Activated naive CD4-positive, alpha-beta T cell treated with anti-CD3 and anti-CD28 coated beads, Interleukin-2, amount 50 U/mL, for 72 hours (primary cell): Measurements from ENCODE around the gene MRTFB. TPM values are rescaled to one million over a fixed set of nuclear protein-coding genes. Genes with fewer than 3 reads are reported as not detected.

Experiments
- ATAC-seq, 2 donors: fragments of 150-1000 bp; cut with Tn5 transposase; 2 replicates each; pipeline ENCODE4 v1.10.0; 2021; ENCODE audit warnings: mild to moderate bottlenecking in 2 of 2, moderate library complexity in 2 of 2
- DNase-seq, 2 donors: peaks; one replicate each; pipeline ENCODE4 v3.0.0; 2021 to 2022; ENCODE audit warnings: low spot score in 2 of 2
- H3K27ac Mint-ChIP-seq, 2 donors: one replicate each; pipeline ENCODE4 v1.8.0; 2022; ENCODE audit warnings: mild to moderate bottlenecking in 2 of 2, mixed read lengths in 2 of 2
- H3K36me3 Mint-ChIP-seq, 2 donors: one replicate each; pipeline ENCODE4 v1.8.0; 2022; ENCODE audit warnings: mixed read lengths in 2 of 2
- H3K9me3 Mint-ChIP-seq, 2 donors: one replicate each; pipeline ENCODE4 v1.8.0; 2022; ENCODE audit warnings: mixed read lengths in 2 of 2
- total RNA-seq, 2 donors: library from RNA; stranded (reverse); gene quantifications; one replicate each; pipeline ENCODE4 v1.2.3, GENCODE V29; 2022

Gene MRTFB
- total RNA-seq, 2 donors from 2014 or later: 14.6 to 18.6 TPM

GRCh38 chr16:14211856-14212543 lies 140.9 kb downstream of the MRTFB start:
- ATAC-seq (no peak), DNase-seq (no peak)
- Mint-ChIP-seq H3K9me3 (no peaks in the 10 kb centered on the region), H3K27ac (no peak overlapping the region), H3K36me3 (peaks cover 0 to 6% of the 10 kb centered on the region in 2 donors)

DNA sequence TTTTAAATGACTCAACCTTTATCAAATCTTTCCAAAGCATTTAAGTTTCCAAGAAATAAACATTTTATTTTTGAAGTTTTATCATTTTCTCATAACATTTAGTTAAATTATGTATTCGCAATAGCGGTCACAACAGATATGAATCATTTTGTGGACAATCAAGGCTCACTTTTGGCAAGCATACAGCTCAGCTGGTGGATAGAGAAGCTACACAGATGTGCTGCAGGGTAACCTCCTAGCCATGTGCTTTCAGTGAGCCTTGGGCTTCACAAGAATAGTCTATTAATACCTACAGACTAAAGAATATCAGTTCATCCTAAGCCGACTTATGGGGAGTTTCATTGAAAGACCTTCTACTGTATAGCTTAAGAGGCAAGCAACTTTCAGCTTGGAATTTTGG lies 144.8 kb downstream of the MRTFB start:
- H3K36me3 Mint-ChIP-seq: peaks cover 0 to 6% of the 10 kb centered on the region in 2 donors
- ATAC-seq: no peak
- H3K27ac Mint-ChIP-seq: no peak overlapping the region
- H3K9me3 Mint-ChIP-seq: no peaks in the 10 kb centered on the region
- DNase-seq: no peak

- H3K36me3 Mint-ChIP-seq: peaks cover 8 to 11% of the 10 kb centered on the region in 2 donors
- ATAC-seq: no peak
Measured at GRCh38 chr16:14219983-14220382, 148.9 kb downstream of the MRTFB start.

DNA sequence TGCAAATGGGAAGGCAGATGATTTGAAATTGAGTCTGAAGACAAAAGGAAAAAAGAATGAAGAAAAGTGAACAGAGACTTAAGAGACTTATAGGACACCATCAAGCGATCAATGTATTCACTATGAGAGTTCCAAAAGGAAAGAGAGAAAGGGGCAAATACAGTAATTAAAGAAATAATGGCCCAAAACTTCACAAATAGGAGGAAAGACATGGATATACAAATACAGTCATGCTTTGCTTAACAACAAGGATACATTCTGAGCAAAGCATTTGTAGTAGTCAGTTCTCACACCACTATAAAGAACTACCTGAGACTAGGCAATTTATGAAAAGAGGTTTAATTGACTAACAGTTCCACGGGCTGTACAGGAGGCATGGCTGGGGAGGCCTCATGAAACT lies 152.5 kb downstream of the MRTFB start:
- ATAC-seq (no peak), DNase-seq (no peak)
- Mint-ChIP-seq H3K36me3 (peaks cover 11 to 15% of the 10 kb centered on the region in 2 donors), H3K27ac (no peak overlapping the region), H3K9me3 (peaks cover 0 to 10% of the 10 kb centered on the region in 2 donors)

More at GRCh38 chr16:14219983-14220382, 148.9 kb downstream of the MRTFB start:
- no peak for DNase-seq
- Mint-ChIP-seq H3K9me3 (peaks cover 0 to 6% of the 10 kb centered on the region in 2 donors), H3K27ac (no peak overlapping the region)

GRCh38 chr16:14225457-14225856 lies 154.3 kb downstream of the MRTFB start:
- Mint-ChIP-seq H3K36me3 (peaks cover 11 to 15% of the 10 kb centered on the region in 2 donors), H3K27ac (no peak overlapping the region), H3K9me3 (peaks cover 0 to 10% of the 10 kb centered on the region in 2 donors)
- DNase-seq (no peak), ATAC-seq (no peak)

- Mint-ChIP-seq H3K9me3 (peaks cover 0 to 1% of the 10 kb centered on the region in 2 donors), H3K36me3 (no peaks in the 10 kb centered on the region), H3K27ac (no peak overlapping the region)
- no peak for DNase-seq
- no peak for ATAC-seq
Measured at GRCh38 chr16:14232106-14232864, 161.2 kb downstream of the MRTFB start.

GRCh38 chr16:14236401-14236800 lies 165.3 kb downstream of the MRTFB start:
- no peak for ATAC-seq
- Mint-ChIP-seq H3K36me3 (no peaks in the 10 kb centered on the region), H3K9me3 (no peaks in the 10 kb centered on the region), H3K27ac (no peak overlapping the region)
- DNase-seq: no peak

GRCh38 chr16:14238756-14239155 lies 167.6 kb downstream of the MRTFB start:
- H3K36me3 Mint-ChIP-seq: no peaks in the 10 kb centered on the region
- no peaks in the 10 kb centered on the region for H3K9me3 Mint-ChIP-seq
- DNase-seq (no peak), ATAC-seq (no peak)
- H3K27ac Mint-ChIP-seq: no peak overlapping the region

- Mint-ChIP-seq H3K9me3 (no peaks in the 10 kb centered on the region), H3K36me3 (no peaks in the 10 kb centered on the region), H3K27ac (no peak overlapping the region)
- DNase-seq (no peak), ATAC-seq (no peak)
Measured at GRCh38 chr16:14239791-14240190, 168.7 kb downstream of the MRTFB start.

GRCh38 chr16:14240219-14240843 lies 169.2 kb downstream of the MRTFB start:
- DNase-seq: no peak
- Mint-ChIP-seq H3K27ac (no peak overlapping the region), H3K36me3 (no peaks in the 10 kb centered on the region), H3K9me3 (no peaks in the 10 kb centered on the region)
- ATAC-seq: no peak

DNA sequence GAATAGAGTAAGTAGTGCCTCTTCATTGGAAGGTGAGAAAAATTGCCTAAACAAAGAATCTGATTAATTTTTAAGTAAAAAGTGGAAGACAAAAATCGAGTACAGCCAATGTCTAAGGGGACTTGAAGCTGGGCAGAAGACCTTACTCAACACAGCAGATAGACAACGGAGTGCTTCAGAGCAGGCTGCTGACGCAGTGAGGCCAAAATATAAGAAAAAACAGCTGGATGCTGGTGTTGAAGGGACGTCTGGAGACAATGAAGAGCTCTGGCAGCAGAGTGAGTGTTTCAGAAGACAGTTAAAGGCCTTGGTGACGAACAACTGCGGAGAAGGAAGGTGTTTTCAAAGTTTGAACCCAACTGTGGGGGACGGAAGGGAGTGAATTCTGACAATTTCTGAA lies 169.8 kb downstream of the MRTFB start:
- Mint-ChIP-seq H3K9me3 (no peaks in the 10 kb centered on the region), H3K27ac (no peak overlapping the region), H3K36me3 (no peaks in the 10 kb centered on the region)
- DNase-seq: no peak
- ATAC-seq: no peak

DNA sequence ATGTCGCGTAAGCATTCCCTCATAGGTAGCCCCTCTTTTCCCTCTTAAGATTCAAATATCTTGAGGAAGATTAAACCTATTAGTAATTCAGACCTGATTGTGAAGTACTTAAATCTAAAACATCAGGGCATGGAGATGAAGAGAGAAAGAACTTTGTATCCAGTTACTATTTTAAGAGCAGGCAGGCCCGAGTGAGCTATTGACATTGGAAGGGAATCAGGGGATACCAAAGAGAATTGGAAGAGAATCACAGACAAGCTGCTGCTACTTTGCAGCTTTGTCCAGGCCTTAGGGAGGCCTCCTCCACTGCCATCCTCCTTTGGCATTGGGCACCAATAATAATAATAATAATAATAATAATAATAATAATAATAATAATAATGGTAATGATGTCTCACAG lies 170.5 kb downstream of the MRTFB start:
- no peaks in the 10 kb centered on the region for H3K36me3 Mint-ChIP-seq
- no peak overlapping the region for H3K27ac Mint-ChIP-seq
- DNase-seq (no peak), ATAC-seq (no peak)
- H3K9me3 Mint-ChIP-seq: no peaks in the 10 kb centered on the region

DNA sequence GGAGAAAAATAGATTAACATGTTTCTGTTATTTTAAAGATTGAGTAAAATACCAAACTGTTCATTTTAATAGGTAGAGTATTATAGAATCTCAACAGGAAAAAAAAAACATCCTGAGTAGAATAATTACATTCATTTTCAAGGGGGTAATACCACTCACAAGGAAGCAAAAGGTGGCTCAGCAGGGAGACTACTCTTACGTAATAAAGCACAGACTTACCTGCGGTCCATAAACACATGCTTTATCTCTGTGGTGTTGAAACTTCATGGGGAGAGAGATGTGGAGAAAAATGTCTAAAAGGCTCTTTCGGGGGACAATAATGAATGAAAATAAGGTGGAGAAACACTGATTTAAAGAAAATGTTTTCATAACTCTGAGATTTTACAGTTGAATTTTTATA lies 171.7 kb downstream of the MRTFB start:
- no peak for ATAC-seq

GRCh38 chr16:14244196-14245010 lies 173.3 kb downstream of the MRTFB start:
- Mint-ChIP-seq H3K27ac (peak overlapping the region; percentile 76 to 78), H3K9me3 (no peaks in the 10 kb centered on the region), H3K36me3 (no peaks in the 10 kb centered on the region)
- ATAC-seq (peak; percentile 72 to 82), DNase-seq (no peak)

More for the DNA sequence above, 171.7 kb downstream of the MRTFB start:
- Mint-ChIP-seq H3K36me3 (no peaks in the 10 kb centered on the region), H3K27ac (no peak overlapping the region), H3K9me3 (no peaks in the 10 kb centered on the region)
- no peak for DNase-seq

GRCh38 chr16:14248791-14249190 lies 177.7 kb downstream of the MRTFB start:
- Mint-ChIP-seq H3K9me3 (no peaks in the 10 kb centered on the region), H3K36me3 (peaks cover 0 to 5% of the 10 kb centered on the region in 2 donors), H3K27ac (no peak overlapping the region)
- DNase-seq (no peak), ATAC-seq (no peak)

DNA sequence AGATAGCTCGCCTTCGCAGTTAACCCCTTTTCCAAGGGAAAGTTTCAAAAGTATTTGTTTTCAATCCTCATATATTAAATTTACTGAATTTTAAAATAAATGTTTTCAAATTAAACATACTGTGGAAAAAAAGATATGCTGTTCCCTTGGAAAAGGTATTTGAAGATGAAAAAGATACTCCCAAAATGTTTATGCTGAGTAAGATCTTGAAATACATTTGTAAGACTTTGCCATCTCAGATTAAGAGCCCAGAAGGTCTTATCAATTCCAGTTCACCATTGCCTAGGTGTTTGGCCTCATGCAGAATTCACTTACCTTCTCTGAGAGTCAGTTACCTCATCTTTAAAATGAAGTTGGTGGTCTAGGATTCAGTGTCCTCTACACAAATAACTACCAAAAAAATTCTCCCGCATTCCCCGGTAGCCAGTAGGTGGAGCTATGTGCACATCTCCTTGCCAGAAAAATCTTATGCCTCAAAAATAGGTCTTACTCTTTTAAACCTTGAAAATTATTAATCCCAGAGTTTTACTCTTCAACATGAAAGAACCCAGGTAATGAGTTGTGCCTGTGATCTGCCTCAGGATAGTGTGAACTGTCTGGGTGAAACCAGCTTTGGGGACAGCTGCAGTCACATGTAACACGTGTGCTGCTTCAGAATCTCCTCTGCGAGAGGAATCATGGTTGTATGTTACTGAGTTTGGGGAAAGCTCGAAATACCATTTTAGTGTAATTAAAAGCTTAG lies 178.3 kb downstream of the MRTFB start:
- peaks cover 0 to 5% of the 10 kb centered on the region in 2 donors for H3K36me3 Mint-ChIP-seq
- DNase-seq (peak in 1 of 2 donors; percentile 38), ATAC-seq (no peak)
- no peak overlapping the region for H3K27ac Mint-ChIP-seq
- no peaks in the 10 kb centered on the region for H3K9me3 Mint-ChIP-seq
